GM12878 (cell line): ENCODE results near the gene HS3ST3B1.

Experiments
- CHD4 ChIP-seq: fragments of 200-600 bp; sonication (generic); IDR thresholded peaks from 2 replicates; pipeline ENCODE4 v1.6.1; 2016; ENCODE audit warnings: mild to moderate bottlenecking
- E2F4 ChIP-seq: IDR thresholded peaks from 2 replicates; pipeline ENCODE4 v1.6.1; 2012; ENCODE audit warnings: low read depth, low read length, improper control_type of control experiment
- EZH2 ChIP-seq: IDR thresholded peaks from 2 replicates; pipeline ENCODE4 v1.6.1; 2012; ENCODE audit warnings: low read depth, mild to moderate bottlenecking, control low read depth, inconsistent platforms, low read length, borderline replicate concordance; ENCODE audit not compliant: control insufficient read depth
- HDAC6 ChIP-seq: fragments of 200-600 bp; sonication (generic); IDR thresholded peaks from one replicate; pipeline ENCODE4 v1.8.0; 2017; ENCODE audit warnings: antibody characterized with exemption; ENCODE audit not compliant: unreplicated experiment
- POLR2A ChIP-seq: IDR thresholded peaks from 2 replicates; pipeline ENCODE4 v1.6.1; 2011; ENCODE audit warnings: low read depth, mild to moderate bottlenecking, low read length
- POLR2AphosphoS5 ChIP-seq: IDR thresholded peaks from 2 replicates; pipeline ENCODE4 v1.6.1; 2011; ENCODE audit warnings: mild to moderate bottlenecking, low read length, inconsistent platforms
- SMC3 ChIP-seq: IDR thresholded peaks from 2 replicates; pipeline ENCODE4 v1.6.1; 2011; ENCODE audit warnings: low read length, improper control_type of control experiment, borderline replicate concordance
- STAT3 ChIP-seq: IDR thresholded peaks from 2 replicates; pipeline ENCODE4 v1.6.1; 2011; ENCODE audit warnings: low read depth, low read length, improper control_type of control experiment
- ZBTB11 ChIP-seq: fragments of 450-650 bp; formaldehyde crosslinking; IDR thresholded peaks from 2 replicates; pipeline ENCODE4 v1.5.0; 2022; ENCODE audit warnings: mild to moderate bottlenecking, missing genetic modification characterization
- TF ChIP-seq, protein P1 (sequence below), 3 experiments: IDR thresholded peaks in 2 of 3; conservative IDR thresholded peaks in 1 of 3; 2 replicates each; pipeline ENCODE4 v1.5.1; 2011; ENCODE audit warnings: low read depth in 3 of 3, low read length in 3 of 3, mild to moderate bottlenecking in 3 of 3, control low read depth in 2 of 3, moderate library complexity in 2 of 3, inconsistent platforms in 1 of 3, mixed read lengths in 1 of 3; ENCODE audit not compliant: control insufficient read depth in 2 of 3, insufficient read depth in 1 of 3; ENCODE audit errors: extremely low read depth in 1 of 3
- TF ChIP-seq, protein P2 (sequence below): IDR thresholded peaks from 2 replicates; pipeline ENCODE4 v1.6.1; 2012; ENCODE audit warnings: mild to moderate bottlenecking, low read depth, low read length

GRCh38 chr17:14340857-14341754, 40.2 kb downstream of the HS3ST3B1 start:
- TF ChIP-seq, protein P1, sequence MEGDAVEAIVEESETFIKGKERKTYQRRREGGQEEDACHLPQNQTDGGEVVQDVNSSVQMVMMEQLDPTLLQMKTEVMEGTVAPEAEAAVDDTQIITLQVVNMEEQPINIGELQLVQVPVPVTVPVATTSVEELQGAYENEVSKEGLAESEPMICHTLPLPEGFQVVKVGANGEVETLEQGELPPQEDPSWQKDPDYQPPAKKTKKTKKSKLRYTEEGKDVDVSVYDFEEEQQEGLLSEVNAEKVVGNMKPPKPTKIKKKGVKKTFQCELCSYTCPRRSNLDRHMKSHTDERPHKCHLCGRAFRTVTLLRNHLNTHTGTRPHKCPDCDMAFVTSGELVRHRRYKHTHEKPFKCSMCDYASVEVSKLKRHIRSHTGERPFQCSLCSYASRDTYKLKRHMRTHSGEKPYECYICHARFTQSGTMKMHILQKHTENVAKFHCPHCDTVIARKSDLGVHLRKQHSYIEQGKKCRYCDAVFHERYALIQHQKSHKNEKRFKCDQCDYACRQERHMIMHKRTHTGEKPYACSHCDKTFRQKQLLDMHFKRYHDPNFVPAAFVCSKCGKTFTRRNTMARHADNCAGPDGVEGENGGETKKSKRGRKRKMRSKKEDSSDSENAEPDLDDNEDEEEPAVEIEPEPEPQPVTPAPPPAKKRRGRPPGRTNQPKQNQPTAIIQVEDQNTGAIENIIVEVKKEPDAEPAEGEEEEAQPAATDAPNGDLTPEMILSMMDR (IDR thresholded peaks at IDR 0.05 in 2 of 3, conservative IDR thresholded peaks at IDR 0.05 in 1 of 3; ENCODE audit: control insufficient read depth in 2 of 3, extremely low read depth in 1 of 3, insufficient read depth in 1 of 3, low read depth in 3 of 3, low read length in 3 of 3), result no peak
- no peak for TF ChIP-seq EZH2
- TF ChIP-seq, protein P2, sequence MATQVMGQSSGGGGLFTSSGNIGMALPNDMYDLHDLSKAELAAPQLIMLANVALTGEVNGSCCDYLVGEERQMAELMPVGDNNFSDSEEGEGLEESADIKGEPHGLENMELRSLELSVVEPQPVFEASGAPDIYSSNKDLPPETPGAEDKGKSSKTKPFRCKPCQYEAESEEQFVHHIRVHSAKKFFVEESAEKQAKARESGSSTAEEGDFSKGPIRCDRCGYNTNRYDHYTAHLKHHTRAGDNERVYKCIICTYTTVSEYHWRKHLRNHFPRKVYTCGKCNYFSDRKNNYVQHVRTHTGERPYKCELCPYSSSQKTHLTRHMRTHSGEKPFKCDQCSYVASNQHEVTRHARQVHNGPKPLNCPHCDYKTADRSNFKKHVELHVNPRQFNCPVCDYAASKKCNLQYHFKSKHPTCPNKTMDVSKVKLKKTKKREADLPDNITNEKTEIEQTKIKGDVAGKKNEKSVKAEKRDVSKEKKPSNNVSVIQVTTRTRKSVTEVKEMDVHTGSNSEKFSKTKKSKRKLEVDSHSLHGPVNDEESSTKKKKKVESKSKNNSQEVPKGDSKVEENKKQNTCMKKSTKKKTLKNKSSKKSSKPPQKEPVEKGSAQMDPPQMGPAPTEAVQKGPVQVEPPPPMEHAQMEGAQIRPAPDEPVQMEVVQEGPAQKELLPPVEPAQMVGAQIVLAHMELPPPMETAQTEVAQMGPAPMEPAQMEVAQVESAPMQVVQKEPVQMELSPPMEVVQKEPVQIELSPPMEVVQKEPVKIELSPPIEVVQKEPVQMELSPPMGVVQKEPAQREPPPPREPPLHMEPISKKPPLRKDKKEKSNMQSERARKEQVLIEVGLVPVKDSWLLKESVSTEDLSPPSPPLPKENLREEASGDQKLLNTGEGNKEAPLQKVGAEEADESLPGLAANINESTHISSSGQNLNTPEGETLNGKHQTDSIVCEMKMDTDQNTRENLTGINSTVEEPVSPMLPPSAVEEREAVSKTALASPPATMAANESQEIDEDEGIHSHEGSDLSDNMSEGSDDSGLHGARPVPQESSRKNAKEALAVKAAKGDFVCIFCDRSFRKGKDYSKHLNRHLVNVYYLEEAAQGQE, result no peak
- TF ChIP-seq HDAC6, result no peak
- no peak for TF ChIP-seq CHD4
- no peak for TF ChIP-seq POLR2AphosphoS5
- TF ChIP-seq SMC3, result no peak
- TF ChIP-seq POLR2A, result no peak
- TF ChIP-seq STAT3, result no peak
- TF ChIP-seq ZBTB11 (CRISPR knock-in tag), result no peak
- no peak for TF ChIP-seq E2F4
